A673 (cell line): ENCODE measurements around the gene GAREM1. TPM values are rescaled to one million over a fixed set of nuclear protein-coding genes. Genes with fewer than 3 reads are reported as not detected.

Source experiments
- BruUV-seq: library from RNA; stranded (reverse); fragments of 400-500 nt; replicated peaks from 2 replicates; lab custom pipeline; 2021; lab: Mats Ljungman, UMichigan
- CTCF ChIA-PET: fragments of 300-600 bp; sonication (Branson Sonifier 250); formaldehyde crosslinking; loops from one replicate; lab custom pipeline; 2022; ENCODE audit warnings: antibody characterized with exemption; lab: Charles Lee
- POLR2A ChIA-PET: fragments of 300-600 bp; sonication (Branson Sonifier 250); formaldehyde crosslinking; loops from one replicate; lab custom pipeline; 2022; ENCODE audit warnings: antibody characterized with exemption; ENCODE audit not compliant: low non-redundant PET; lab: Charles Lee
- DNase-seq: peaks from one replicate; pipeline ENCODE4 v3.0.0-alpha.2; 2015; ENCODE audit warnings: low spot score
- H3K27ac ChIP-seq: fragments of 200-600 bp; sonication (generic); 2 replicates; pipeline ENCODE4 v1.5.1; 2016; ENCODE audit warnings: mixed run types, low read depth, mild to moderate bottlenecking, mixed read lengths, antibody characterized with exemption, low read length; ENCODE audit not compliant: poor library complexity, severe bottlenecking
- H3K27me3 ChIP-seq: fragments of 200-600 bp; sonication (generic); replicated peaks from 2 replicates; pipeline ENCODE4 v1.6.1; 2017; ENCODE audit warnings: mixed run types, low read depth, mild to moderate bottlenecking, mixed read lengths, antibody characterized with exemption, low read length; ENCODE audit not compliant: insufficient read depth, poor library complexity
- H3K36me3 ChIP-seq: fragments of 200-600 bp; sonication (generic); 2 replicates; pipeline ENCODE4 v1.6.1; 2016; ENCODE audit warnings: mixed run types, mild to moderate bottlenecking, mixed read lengths, antibody characterized with exemption, low read length; ENCODE audit not compliant: insufficient read depth, poor library complexity, severe bottlenecking
- H3K4me1 ChIP-seq: fragments of 200-600 bp; sonication (generic); 2 replicates; pipeline ENCODE4 v1.6.1; 2017; ENCODE audit warnings: mixed run types, mild to moderate bottlenecking, mixed read lengths, antibody characterized with exemption, low read length; ENCODE audit not compliant: insufficient read depth, poor library complexity, severe bottlenecking
- H3K4me3 ChIP-seq: fragments of 200-600 bp; sonication (generic); 2 replicates; pipeline ENCODE4 v1.5.1; 2016; ENCODE audit warnings: low read depth, mixed run types, mild to moderate bottlenecking, mixed read lengths, low read length; ENCODE audit not compliant: poor library complexity, severe bottlenecking
- H3K9me3 ChIP-seq: fragments of 200-600 bp; sonication (generic); 2 replicates; pipeline ENCODE4 v1.6.1; 2016; ENCODE audit warnings: mixed run types, low read depth, mild to moderate bottlenecking, mixed read lengths, antibody characterized with exemption, low read length; ENCODE audit not compliant: poor library complexity, severe bottlenecking
- CTCF ChIP-seq: fragments of 300-800, 200-600 bp; sonication (generic); conservative IDR thresholded peaks from 2 replicates; pipeline ENCODE4 v1.5.1; 2017; ENCODE audit warnings: low read depth, mild to moderate bottlenecking, antibody characterized with exemption, low read length, moderate library complexity, mixed read lengths
- EZH2 ChIP-seq: fragments of 200-600 bp; sonication (generic); IDR thresholded peaks from 2 replicates; pipeline ENCODE4 v1.6.1; 2017; ENCODE audit warnings: borderline replicate concordance, low read depth, mild to moderate bottlenecking, mixed read lengths, antibody characterized with exemption, low read length; ENCODE audit not compliant: poor library complexity, severe bottlenecking
- intact Hi-C: fragments of 100-400 bp; cut with micrococcal nuclease; formaldehyde crosslinking; loops from one replicate; pipeline ENCODE4 v1.10.0; 2022; ENCODE audit not compliant: unreplicated experiment
- total RNA-seq: library from RNA; stranded (reverse); gene quantifications from 2 replicates; pipeline ENCODE4 v1.2.3, GENCODE V29; 2021

The GAREM1 gene
- total RNA-seq, 1 experiment from 2014 or later: 8.4 TPM

DNA sequence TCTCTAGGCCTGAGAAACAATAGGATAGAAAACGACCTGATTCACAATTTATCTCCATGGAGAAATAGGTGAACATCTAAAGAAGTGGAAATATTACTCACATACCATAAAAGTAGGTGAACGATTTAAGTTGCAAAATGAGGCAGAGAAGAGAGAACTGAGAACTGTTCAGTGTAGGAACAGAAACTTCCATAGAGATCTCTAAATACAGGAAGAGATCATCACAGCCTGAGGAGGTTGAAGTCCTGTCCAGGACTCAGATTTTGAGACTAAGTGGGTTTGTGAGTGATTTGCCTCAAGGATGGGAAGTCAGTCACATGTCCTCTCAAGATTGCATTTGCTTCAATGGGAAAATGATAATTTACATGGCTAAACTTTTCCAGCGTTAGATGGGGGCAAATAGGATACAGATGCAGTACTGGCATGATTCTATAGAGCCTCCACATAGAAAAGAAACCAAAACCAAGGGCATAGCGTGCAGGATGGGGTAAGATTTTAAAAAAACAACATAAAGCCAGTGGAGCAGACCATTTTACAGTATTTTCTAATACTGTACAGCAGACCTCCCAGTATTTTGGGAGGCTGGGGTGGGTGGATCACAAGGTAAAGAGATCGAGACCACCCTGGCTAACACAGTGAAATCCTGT, 212.0 kb downstream of the GAREM1 start:
- H3K9me3 ChIP-seq: no peaks in the 10 kb centered on the region
- no peak overlapping the region for H3K27ac ChIP-seq
- TF ChIP-seq EZH2: no peak
- no peak for TF ChIP-seq CTCF
- intact Hi-C loops: no loop called here
- POLR2A ChIA-PET: no interaction called here
- DNase-seq: no peak
- CTCF ChIA-PET: no interaction called here
- no peaks in the 10 kb centered on the region for H3K27me3 ChIP-seq
- no TSS peak for BruUV-seq
- H3K4me1 ChIP-seq: no peaks in the 10 kb centered on the region
- H3K36me3 ChIP-seq: no peaks in the 10 kb centered on the region
- no peak overlapping the region for H3K4me3 ChIP-seq

- H3K9me3 ChIP-seq: no peaks in the 10 kb centered on the region
- no peak overlapping the region for H3K27ac ChIP-seq
- CTCF ChIA-PET: no interaction called here
- no TSS peak for BruUV-seq
- no peak for DNase-seq
- intact Hi-C loops: no loop called here
- no peaks in the 10 kb centered on the region for H3K4me1 ChIP-seq
- POLR2A ChIA-PET: no interaction called here
- no peak overlapping the region for H3K4me3 ChIP-seq
- no peak for TF ChIP-seq EZH2
- no peak for TF ChIP-seq CTCF
- H3K27me3 ChIP-seq: no peaks in the 10 kb centered on the region
- H3K36me3 ChIP-seq: no peaks in the 10 kb centered on the region
Measured at GRCh38 chr18:32258148-32258547, 212.5 kb downstream of the GAREM1 start.

DNA sequence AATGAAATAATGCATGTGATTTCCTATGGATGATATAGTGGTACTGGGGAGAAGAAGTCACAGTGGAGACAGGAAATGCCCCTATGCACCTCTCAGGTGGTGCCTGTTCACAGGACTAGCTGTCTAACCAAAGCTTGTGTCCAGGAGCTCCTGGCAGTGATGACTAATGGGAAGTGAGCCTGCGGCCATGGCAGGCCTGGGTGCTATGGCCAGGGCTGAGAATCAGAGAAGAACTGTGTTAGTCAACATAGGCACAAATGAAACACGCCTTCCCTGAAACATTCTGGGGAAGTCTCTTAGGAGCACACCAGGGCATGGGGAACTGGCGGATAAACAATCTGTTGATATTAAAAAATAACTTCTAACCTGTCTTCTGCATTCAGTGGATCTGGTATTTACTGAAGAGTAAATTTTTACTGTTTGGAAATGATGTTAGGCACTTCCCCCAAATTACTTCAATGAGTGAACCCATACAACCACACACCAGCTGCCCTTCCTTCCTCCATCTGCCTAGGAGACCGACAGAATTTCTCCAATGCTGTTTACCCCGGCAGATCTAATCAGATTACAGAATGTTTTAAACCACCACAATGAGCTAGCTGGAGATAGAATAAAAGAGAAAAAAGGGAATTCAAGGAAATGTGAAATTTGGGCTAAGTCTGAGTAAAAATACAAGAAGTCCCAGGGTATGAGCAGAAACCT, 213.4 kb downstream of the GAREM1 start:
- H3K36me3 ChIP-seq: no peaks in the 10 kb centered on the region
- H3K27ac ChIP-seq: no peak overlapping the region
- TF ChIP-seq CTCF (no peak), EZH2 (no peak)
- ChIA-PET CTCF (no interaction called here), POLR2A (interaction anchor here (1.1 kb wide), 1 partner anchor 11 kb away, joined by 4 read pairs; no protein-coding TSS in a partner anchor)
- no peaks in the 10 kb centered on the region for H3K27me3 ChIP-seq
- intact Hi-C loops: no loop called here
- no TSS peak for BruUV-seq
- no peak for DNase-seq
- no peaks in the 10 kb centered on the region for H3K9me3 ChIP-seq
- H3K4me3 ChIP-seq: no peak overlapping the region
- no peaks in the 10 kb centered on the region for H3K4me1 ChIP-seq
